ENCODE data around the gene MKLN1. TPM values are rescaled to one million over a fixed set of nuclear protein-coding genes. Genes with fewer than 3 reads are reported as not detected.

Gene MKLN1
- total RNA-seq, 4 donors from 2014 or later: 37.9 to 55.2 (median 41.3) TPM

- Histone ChIP-seq H3K36me3 (peaks cover 0 to 4% (median 0%) of the 10 kb centered on the region in 4 donors), H3K27ac (replicated peaks in 1 of 4) (peak overlapping the region in 2 of 4 donors; percentile 45 to 53), H3K9me3 (no peaks in the 10 kb centered on the region), H3K4me1 (peaks cover 25 to 46% (median 36%) of the 10 kb centered on the region in 4 donors), H3K27me3 (no peaks in the 10 kb centered on the region), H3K4me3 (no peak overlapping the region)
- no peak for DNase-seq (ENCODE audit: extremely low spot score)
- 100% methylated on average over 3 of the region's 3 CpGs for WGBS
- intact Hi-C loops (cut with DNase I): no loop called here
- TF ChIP-seq POLR2AphosphoS5 (IDR thresholded peaks at IDR 0.05) (no peak), EP300 (IDR thresholded peaks at IDR 0.05) (no peak), POLR2A (IDR thresholded peaks at IDR 0.05; ENCODE audit: low read depth) (no peak), CTCF (IDR thresholded peaks at IDR 0.05) (no peak)
These were observed 216.3 kb downstream of the MKLN1 start for GRCh38 chr7:131544021-131544420.

- H3K27ac ChIP-seq (replicated peaks in 1 of 4): peak overlapping the region in 2 of 4 donors; percentile 45 to 53
- no peak for TF ChIP-seq CTCF (IDR thresholded peaks at IDR 0.05)
- H3K27me3 ChIP-seq: no peaks in the 10 kb centered on the region
- intact Hi-C loops (cut with DNase I): no loop called here
- 76% methylated on average over 6 of the region's 16 CpGs for whole genome bisulfite sequencing
- H3K36me3 ChIP-seq: peaks cover 0 to 8% (median 0%) of the 10 kb centered on the region in 4 donors
- no peaks in the 10 kb centered on the region for H3K9me3 ChIP-seq
- H3K4me3 ChIP-seq: no peak overlapping the region
- H3K4me1 ChIP-seq: peaks cover 25 to 42% (median 32%) of the 10 kb centered on the region in 4 donors
- no peak for DNase-seq (ENCODE audit: extremely low spot score)
These were observed 217.0 kb downstream of the MKLN1 start for GRCh38 chr7:131544449-131545301.

- H3K27ac ChIP-seq (replicated peaks in 1 of 4): no peak overlapping the region
- intact Hi-C loops (cut with DNase I): no loop called here
These were observed 218.4 kb downstream of the MKLN1 start for GRCh38 chr7:131546126-131546525.

More at GRCh38 chr7:131546126-131546525, 218.4 kb downstream of the MKLN1 start:
- no peak overlapping the region for H3K4me3 ChIP-seq
- no peak for DNase-seq (ENCODE audit: extremely low spot score)
- TF ChIP-seq POLR2A (IDR thresholded peaks at IDR 0.05; ENCODE audit: low read depth) (no peak), EP300 (IDR thresholded peaks at IDR 0.05) (no peak), CTCF (IDR thresholded peaks at IDR 0.05) (no peak), POLR2AphosphoS5 (IDR thresholded peaks at IDR 0.05) (no peak)
- 83% methylated on average over 12 of the region's 12 CpGs for WGBS
- peaks cover 0 to 17% (median 0%) of the 10 kb centered on the region in 4 donors for H3K36me3 ChIP-seq
- H3K9me3 ChIP-seq: no peaks in the 10 kb centered on the region
- H3K27me3 ChIP-seq: no peaks in the 10 kb centered on the region
- H3K4me1 ChIP-seq: peaks cover 13 to 27% (median 18%) of the 10 kb centered on the region in 4 donors

Other genes with a start within 250 kb of the MKLN1 start
- 10 to 100 TPM; 24.5 to 40.3 (median 31.3) TPM for gene PODXL, start 228.8 kb downstream of the MKLN1 start, total RNA-seq

Measured in esophagus muscularis mucosa (tissue), 4 donors.